HG02973 (cell line): ENCODE measurements around the gene SLC25A14.

Experiments used
- ATAC-seq: cut with Tn5 transposase; IDR thresholded peaks from one replicate; pipeline ENCODE4 v1.9.1; 2021; ENCODE audit warnings: moderate library complexity; ENCODE audit not compliant: unreplicated experiment

The SLC25A14 gene

DNA sequence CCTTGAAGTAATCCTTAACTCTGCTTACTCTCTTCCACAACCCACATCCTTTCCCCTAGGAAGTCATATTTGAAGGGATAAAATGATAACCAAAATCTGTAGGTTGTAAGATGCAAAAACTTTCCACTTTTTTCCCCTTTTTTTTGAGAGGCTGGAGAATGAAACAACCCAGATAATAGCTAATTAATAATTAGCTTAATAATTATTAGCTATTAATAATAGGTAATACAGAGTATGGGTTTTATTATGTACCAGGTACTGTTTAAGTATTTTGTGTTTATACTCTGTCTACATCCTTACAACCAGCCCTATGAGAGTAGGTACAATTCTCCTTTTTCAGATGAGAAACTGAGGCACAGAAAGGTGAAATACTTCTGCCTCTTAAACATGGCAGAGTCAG, 36.4 kb downstream of the SLC25A14 start:
- no peak for ATAC-seq

DNA sequence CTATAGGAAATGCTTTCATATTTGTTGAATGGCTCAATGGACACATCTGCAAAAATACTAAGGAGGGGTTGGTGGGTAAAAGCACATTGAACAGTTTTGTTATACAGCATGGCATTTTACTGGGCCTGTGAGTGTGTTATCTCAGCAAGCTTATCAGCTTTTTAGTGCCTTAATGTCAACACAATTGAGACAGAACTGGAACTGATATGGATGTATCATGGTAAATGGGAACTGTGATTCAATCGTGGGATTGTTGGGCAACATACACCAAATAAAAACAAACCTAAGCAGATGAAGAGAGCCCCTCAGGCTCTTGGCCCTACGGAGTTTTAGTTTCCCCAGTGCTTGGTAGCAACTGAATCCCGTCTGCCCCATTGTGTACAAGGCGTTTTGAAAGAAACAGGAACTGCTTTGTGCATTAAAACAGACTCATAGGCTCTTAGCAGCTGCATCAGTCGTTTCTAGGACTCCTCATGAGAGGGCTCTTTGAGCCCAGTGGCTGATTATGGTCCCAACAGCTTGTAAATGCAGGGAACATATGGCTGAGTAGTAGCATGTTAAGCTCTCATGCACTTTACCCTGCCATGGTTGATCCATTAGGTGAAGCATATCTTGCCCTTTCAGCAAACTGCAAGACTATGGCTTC, 38.4 kb downstream of the SLC25A14 start:
- no peak for ATAC-seq

DNA sequence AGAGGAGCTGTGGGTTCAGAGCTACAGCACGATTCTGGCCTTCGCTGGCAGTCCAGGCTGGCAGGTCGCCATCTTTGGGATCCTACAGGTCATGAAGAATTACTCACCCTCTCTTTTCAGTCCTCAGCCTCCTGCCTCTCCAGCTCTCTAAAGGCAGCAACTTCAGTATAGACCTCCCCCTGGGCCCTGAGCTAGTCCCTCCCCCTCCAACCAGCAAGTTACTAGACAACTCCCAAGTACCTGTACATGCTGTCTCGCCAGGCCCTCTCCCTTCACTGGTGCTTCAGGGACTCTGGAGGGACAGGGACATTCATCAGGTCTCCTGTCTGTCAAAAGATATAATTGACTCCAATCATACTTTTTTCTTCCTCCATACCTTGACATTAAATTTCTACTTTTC, 45.8 kb downstream of the SLC25A14 start, which contains the start of gene GPR119:
GPR119 (minus strand) TSS at position 155 of the 400 bp plus-strand sequence. CDS start 227 bp downstream, outside the sequence.
- no peak for ATAC-seq

DNA sequence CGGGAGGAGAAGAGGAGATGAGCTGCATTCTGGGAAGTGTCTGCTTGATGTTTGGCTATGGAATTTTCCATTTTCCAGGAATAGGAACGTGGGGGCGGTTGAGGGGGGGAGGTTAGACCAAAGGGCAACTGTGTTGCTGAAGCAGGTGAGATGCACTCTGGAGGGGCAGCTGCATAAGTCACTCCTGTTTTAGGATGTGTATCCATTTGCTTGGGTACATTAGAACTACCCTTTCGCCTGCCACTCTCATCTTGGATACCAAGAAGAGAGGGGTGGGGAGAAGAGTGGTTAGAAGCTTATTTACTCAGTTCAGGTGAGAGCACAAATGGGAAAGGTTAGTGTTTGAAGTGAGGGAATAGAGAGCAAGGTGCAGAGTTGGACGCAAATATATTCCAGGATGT, 46.7 kb downstream of the SLC25A14 start:
- ATAC-seq: no peak

- ATAC-seq: no peak
These were observed 53.8 kb downstream of the SLC25A14 start for GRCh38 chrX:130393451-130394074.

- ATAC-seq: no peak
These were observed 55.6 kb downstream of the SLC25A14 start for GRCh38 chrX:130395341-130395740.

DNA sequence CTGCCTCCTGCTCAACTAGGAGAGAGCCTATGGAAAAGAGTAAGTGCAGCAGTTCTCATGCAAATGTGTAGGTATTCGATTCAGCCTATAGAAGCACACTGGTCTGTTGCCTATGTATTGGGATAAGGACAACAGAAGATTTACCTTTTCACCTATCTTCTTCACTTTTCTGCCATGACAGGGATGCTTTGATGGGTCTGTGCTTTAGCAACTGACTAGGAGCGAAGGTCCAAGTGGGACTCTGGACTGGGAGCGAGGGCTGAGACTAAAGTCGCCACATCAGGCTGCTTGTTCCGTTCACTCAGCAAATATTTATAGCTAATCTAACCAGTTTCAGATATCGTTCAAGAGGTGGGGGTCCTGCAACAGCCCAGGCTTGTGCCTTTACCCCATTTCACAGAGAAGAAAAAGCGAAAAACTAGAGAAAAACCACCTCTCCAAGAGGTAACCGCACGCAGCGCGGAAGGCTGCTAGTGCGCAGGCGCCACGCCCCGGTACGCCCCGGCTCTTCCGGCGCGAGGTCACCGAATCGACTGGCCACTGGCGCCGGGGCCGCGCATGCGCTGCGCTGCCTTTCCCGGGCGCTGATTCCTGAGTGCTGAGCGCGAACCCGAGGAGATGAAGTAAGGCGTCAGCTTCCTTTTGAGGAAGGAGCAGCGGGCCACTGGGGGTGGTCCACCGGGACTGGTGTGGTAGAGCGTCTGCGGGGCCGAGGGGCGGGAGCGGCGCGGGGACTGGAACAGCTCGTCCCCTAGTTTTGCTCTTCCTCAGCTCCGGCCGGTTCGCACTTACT, 61.9 kb downstream of the SLC25A14 start, which contains the start of gene RBMX2:
RBMX2 (plus strand) TSS at position 573 of the 793 bp plus-strand sequence; CDS start at position 619, 46 bp downstream.
- peak; percentile 89 for ATAC-seq

DNA sequence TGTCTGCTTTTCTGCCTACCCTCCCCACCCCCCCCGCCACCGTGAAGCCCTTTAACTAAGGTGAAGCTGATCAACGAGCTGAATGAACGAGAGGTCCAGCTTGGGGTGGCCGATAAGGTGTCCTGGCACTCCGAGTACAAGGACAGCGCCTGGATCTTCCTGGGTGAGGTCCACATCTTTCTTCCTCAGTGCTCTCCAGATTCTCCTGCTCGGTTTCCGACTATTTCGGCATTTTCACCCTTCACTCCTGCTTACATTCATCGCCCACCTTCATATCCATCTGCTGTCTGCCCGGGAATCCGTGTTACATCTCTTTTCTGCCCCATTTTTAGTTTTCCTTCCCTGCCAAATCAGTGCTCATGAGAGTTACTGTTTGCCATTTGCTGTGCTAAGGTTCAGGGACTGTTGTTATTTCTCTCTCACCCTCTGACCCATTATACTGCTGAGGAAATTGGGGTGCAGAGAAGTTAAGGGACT, 62.5 kb downstream of the SLC25A14 start:
- peak; percentile 10 for ATAC-seq

DNA sequence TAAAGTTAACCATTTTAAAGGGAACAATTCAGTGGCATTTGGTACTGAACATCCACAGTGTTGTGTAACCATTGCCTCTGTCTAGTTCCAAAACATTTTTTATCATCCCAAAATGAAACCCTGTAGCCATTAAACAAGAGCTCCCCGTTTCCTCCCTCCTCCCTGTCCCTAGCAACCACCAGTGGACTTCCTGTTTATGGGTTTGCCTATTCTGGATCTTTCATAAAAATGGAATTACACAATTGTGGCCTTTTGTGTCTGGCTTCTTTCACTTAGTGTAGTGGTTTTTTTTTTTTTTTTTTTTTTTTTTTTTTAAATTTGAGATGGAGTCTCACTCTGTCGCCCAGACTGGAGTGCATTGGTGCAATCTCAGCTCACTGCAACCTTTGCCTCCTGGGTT, 73.7 kb downstream of the SLC25A14 start:
- no peak for ATAC-seq

DNA sequence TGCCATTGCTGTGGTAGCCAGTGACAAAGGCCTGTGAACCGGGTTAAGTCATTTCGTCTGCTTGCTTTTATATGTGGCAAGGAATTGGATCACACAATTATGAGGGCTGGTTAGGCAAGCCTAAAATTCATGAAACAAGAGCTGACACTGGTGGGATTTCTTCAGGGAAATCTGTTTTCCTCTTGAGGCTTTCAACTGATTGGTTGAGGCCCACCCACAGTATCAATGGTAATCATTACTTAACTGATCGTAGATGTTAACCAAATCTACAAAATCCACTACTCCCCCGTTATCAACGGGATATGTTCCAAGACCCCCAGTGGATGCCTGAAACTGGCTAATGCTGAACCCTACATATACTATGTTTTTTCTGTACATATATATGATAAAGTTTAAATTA, 75.1 kb downstream of the SLC25A14 start:
- no peak for ATAC-seq

- ATAC-seq: no peak
These were observed 75.5 kb downstream of the SLC25A14 start for GRCh38 chrX:130415201-130415600.

- no peak for ATAC-seq
These were observed 77.1 kb downstream of the SLC25A14 start for GRCh38 chrX:130416785-130417184.

DNA sequence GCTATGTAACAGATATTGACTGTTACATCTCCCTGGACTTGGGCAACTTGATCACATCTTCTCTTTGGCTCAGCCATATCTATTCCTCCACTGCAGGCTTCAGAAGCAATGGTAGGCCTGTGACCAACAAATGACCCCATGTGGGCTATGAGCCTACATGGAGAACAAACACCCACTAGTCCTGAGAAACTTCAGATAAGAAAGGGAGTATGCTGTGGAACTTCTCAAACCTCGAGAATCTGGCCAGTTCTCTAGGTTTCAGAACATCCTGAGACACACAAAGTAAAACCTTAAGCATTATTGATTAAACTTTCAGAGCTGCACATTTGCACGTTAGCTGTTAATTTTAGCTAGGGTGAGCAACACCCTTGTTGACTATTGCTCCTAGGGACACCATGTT, 78.3 kb downstream of the SLC25A14 start:
- ATAC-seq: no peak

GRCh38 chrX:130418740-130419139, 79.0 kb downstream of the SLC25A14 start:
- ATAC-seq: no peak

GRCh38 chrX:130419263-130419662, 79.5 kb downstream of the SLC25A14 start:
- ATAC-seq: no peak
